Astrocyte (in vitro differentiated cells and primary cell): Measurements from ENCODE around the gene SDK1.

Experiments used
- EZH2 ChIP-seq: IDR thresholded peaks from 2 replicates; pipeline ENCODE4 v1.6.1; 2012; ENCODE audit warnings: mild to moderate bottlenecking, low read length, inconsistent platforms; ENCODE audit not compliant: insufficient read depth
- TF ChIP-seq, protein P1 (sequence below): IDR thresholded peaks from 2 replicates; pipeline ENCODE4 v1.5.1; 2011; ENCODE audit warnings: low read depth, mild to moderate bottlenecking, inconsistent platforms, low read length, moderate library complexity; ENCODE audit not compliant: insufficient read depth

DNA sequence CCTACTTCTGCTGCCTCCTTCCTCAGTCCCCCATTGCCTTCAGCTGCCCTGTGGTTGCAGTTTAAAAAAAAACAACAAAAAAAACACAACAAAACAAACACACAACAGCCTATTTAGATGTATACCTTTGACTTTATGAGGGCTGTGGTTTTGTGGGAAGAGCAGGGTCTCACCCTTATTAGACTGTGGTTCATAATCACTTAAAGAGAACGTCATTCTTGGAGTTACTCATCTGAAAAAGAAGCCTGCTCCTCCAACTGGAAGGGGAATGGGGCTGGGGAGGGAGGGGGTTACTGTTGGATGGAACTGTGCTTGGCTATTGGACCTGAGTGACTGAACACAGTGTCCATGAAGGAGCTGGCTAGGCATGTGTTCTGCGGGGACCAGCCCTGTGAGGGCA lies 48.1 kb downstream of the SDK1 start:
- TF ChIP-seq, protein P1, sequence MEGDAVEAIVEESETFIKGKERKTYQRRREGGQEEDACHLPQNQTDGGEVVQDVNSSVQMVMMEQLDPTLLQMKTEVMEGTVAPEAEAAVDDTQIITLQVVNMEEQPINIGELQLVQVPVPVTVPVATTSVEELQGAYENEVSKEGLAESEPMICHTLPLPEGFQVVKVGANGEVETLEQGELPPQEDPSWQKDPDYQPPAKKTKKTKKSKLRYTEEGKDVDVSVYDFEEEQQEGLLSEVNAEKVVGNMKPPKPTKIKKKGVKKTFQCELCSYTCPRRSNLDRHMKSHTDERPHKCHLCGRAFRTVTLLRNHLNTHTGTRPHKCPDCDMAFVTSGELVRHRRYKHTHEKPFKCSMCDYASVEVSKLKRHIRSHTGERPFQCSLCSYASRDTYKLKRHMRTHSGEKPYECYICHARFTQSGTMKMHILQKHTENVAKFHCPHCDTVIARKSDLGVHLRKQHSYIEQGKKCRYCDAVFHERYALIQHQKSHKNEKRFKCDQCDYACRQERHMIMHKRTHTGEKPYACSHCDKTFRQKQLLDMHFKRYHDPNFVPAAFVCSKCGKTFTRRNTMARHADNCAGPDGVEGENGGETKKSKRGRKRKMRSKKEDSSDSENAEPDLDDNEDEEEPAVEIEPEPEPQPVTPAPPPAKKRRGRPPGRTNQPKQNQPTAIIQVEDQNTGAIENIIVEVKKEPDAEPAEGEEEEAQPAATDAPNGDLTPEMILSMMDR: no peak
- no peak for TF ChIP-seq EZH2
